IMR-90 (cell line): ENCODE measurements around the gene IRAG1.

ENCODE experiments used
- BHLHE40 ChIP-seq: fragments of 150-350 bp; IDR thresholded peaks from 2 replicates; pipeline ENCODE4 v1.6.1; 2016; ENCODE audit warnings: mild to moderate bottlenecking, low read depth, low read length
- CEBPB ChIP-seq: IDR thresholded peaks from 2 replicates; pipeline ENCODE4 v1.6.1; 2012; ENCODE audit warnings: low read depth, low read length, improper control_type of control experiment
- CTCF ChIP-seq: conservative IDR thresholded peaks from 2 replicates; pipeline ENCODE4 v1.5.1; 2012; ENCODE audit warnings: mild to moderate bottlenecking, low read depth, low read length, improper control_type of control experiment
- ELK1 ChIP-seq: fragments of 150-350 bp; IDR thresholded peaks from 2 replicates; pipeline ENCODE4 v1.6.1; 2016; ENCODE audit warnings: low read depth, mild to moderate bottlenecking, low read length, moderate library complexity, borderline replicate concordance
- MAFK ChIP-seq: IDR thresholded peaks from 2 replicates; pipeline ENCODE4 v1.6.1; 2012; ENCODE audit warnings: low read depth, low read length, improper control_type of control experiment
- MXI1 ChIP-seq: IDR thresholded peaks from 2 replicates; pipeline ENCODE4 v1.6.1; 2012; ENCODE audit warnings: low read depth, mild to moderate bottlenecking, low read length, moderate library complexity, borderline replicate concordance
- NFE2L2 ChIP-seq: fragments of 150-350 bp; IDR thresholded peaks from 2 replicates; pipeline ENCODE4 v1.6.1; 2016; ENCODE audit warnings: low read depth, mild to moderate bottlenecking, low read length
- POLR2A ChIP-seq: IDR thresholded peaks from 2 replicates; pipeline ENCODE4 v1.6.1; 2012; ENCODE audit warnings: mild to moderate bottlenecking, low read depth, low read length
- RAD21 ChIP-seq: IDR thresholded peaks from 2 replicates; pipeline ENCODE4 v1.6.1; 2012; ENCODE audit warnings: low read length, improper control_type of control experiment
- SMC3 ChIP-seq: fragments of 150-350 bp; IDR thresholded peaks from 2 replicates; pipeline ENCODE4 v1.6.1; 2016; ENCODE audit warnings: low read depth, mild to moderate bottlenecking, antibody characterized with exemption, low read length, moderate library complexity
- USF2 ChIP-seq: fragments of 150-350 bp; IDR thresholded peaks from 2 replicates; pipeline ENCODE4 v1.6.1; 2017; ENCODE audit warnings: mild to moderate bottlenecking, antibody characterized with exemption, low read length, low read depth

GRCh38 chr11:10660323-10660722 lies 33.2 kb downstream of the IRAG1 start:
- no peak for TF ChIP-seq POLR2A
- no peak for TF ChIP-seq ELK1
- no peak for TF ChIP-seq CEBPB
- TF ChIP-seq CTCF: no peak
- no peak for TF ChIP-seq MAFK
- no peak for TF ChIP-seq USF2
- TF ChIP-seq MXI1: no peak
- no peak for TF ChIP-seq BHLHE40
- TF ChIP-seq SMC3: no peak
- no peak for TF ChIP-seq NFE2L2
- no peak for TF ChIP-seq RAD21
